IMR-90 (cell line): ENCODE measurements around the gene FRYL. TPM values are rescaled to one million over a fixed set of nuclear protein-coding genes. Genes with fewer than 3 reads are reported as not detected.
A peak's percentile ranks its signal among the peaks of the same experiment; 100 is the strongest.

Experiments used
- ATAC-seq: fragments of 200-7000 bp; cut with Tn5 transposase; 2 replicates; pipeline ENCODE4 v1.9.1; 2020; ENCODE audit warnings: low read depth, mild to moderate bottlenecking, moderate library complexity
- BruUV-seq: library from RNA; stranded (reverse); fragments of 400-500 nt; replicated peaks from 2 replicates; lab custom pipeline; 2021; lab: Mats Ljungman, UMichigan
- CTCF ChIA-PET: fragments of 300-600 bp; formaldehyde crosslinking; extraction: SDS; loops from one replicate; lab custom pipeline; 2021; ENCODE audit warnings: antibody characterized with exemption; lab: Yijun Ruan, JAX
- POLR2A ChIA-PET: fragments of 300-600 bp; sonication (Branson Sonifier 250); formaldehyde crosslinking; loops from one replicate; lab custom pipeline; 2022; ENCODE audit warnings: antibody characterized with exemption; ENCODE audit not compliant: unreplicated experiment; lab: Charles Lee
- DNase-seq: peaks from one replicate; pipeline ENCODE4 v3.0.0; 2013
- H2AFZ ChIP-seq: replicated peaks from 2 replicates; pipeline ENCODE3; 2013; ENCODE audit warnings: low read length, mild to moderate bottlenecking; ENCODE audit not compliant: poor library complexity
- H2AK5ac ChIP-seq: 2 replicates; pipeline ENCODE4 v1.6.1; 2013; ENCODE audit warnings: low read depth, low read length, inconsistent platforms
- H2AK9ac ChIP-seq: replicated peaks from 2 replicates; pipeline ENCODE3; 2013; ENCODE audit warnings: mild to moderate bottlenecking, low read depth, low read length, moderate library complexity; ENCODE audit not compliant: poor library complexity
- H2BK120ac ChIP-seq: 2 replicates; pipeline ENCODE4 v1.6.1; 2013; ENCODE audit warnings: low read depth, low read length, inconsistent platforms
- H2BK15ac ChIP-seq: 3 replicates; pipeline ENCODE4 v1.6.1; 2013; ENCODE audit warnings: low read depth, low read length, inconsistent platforms
- H2BK20ac ChIP-seq: 2 replicates; pipeline ENCODE4 v1.6.1; 2013; ENCODE audit warnings: low read depth, mild to moderate bottlenecking, inconsistent platforms, low read length, moderate library complexity
- H2BK5ac ChIP-seq: 2 replicates; pipeline ENCODE4 v1.6.1; 2013; ENCODE audit warnings: mild to moderate bottlenecking, low read depth, low read length, inconsistent platforms; ENCODE audit not compliant: poor library complexity, severe bottlenecking
- H3K14ac ChIP-seq: replicated peaks from 2 replicates; pipeline ENCODE4 v1.6.1; 2013; ENCODE audit warnings: low read depth, low read length, inconsistent platforms
- H3K18ac ChIP-seq: 2 replicates; pipeline ENCODE4 v1.6.1; 2013; ENCODE audit warnings: low read depth, low read length, control low read depth
- H3K23ac ChIP-seq: 2 replicates; pipeline ENCODE4 v1.6.1; 2013; ENCODE audit warnings: low read depth, low read length, inconsistent platforms
- H3K27ac ChIP-seq: 2 replicates; pipeline ENCODE4 v1.5.1; 2013; ENCODE audit warnings: mild to moderate bottlenecking, control low read depth, low read length; ENCODE audit not compliant: insufficient read depth
- H3K27me3 ChIP-seq: 2 replicates; pipeline ENCODE4 v1.6.1; 2013; ENCODE audit warnings: low read length; ENCODE audit not compliant: control insufficient read depth, insufficient read depth
- H3K36me3 ChIP-seq: 2 replicates; pipeline ENCODE4 v1.6.1; 2013; ENCODE audit warnings: low read length, mixed read lengths; ENCODE audit not compliant: control insufficient read depth, insufficient read depth
- H3K4ac ChIP-seq: 2 replicates; pipeline ENCODE4 v1.6.1; 2013; ENCODE audit warnings: low read depth, low read length, inconsistent platforms
- H3K4me1 ChIP-seq: 2 replicates; pipeline ENCODE4 v1.6.1; 2013; ENCODE audit warnings: low read length, mixed read lengths; ENCODE audit not compliant: control insufficient read depth, insufficient read depth
- H3K4me2 ChIP-seq: 2 replicates; pipeline ENCODE4 v1.6.1; 2013; ENCODE audit warnings: low read depth, mild to moderate bottlenecking, control low read depth, low read length, moderate library complexity
- H3K4me3 ChIP-seq: 2 replicates; pipeline ENCODE4 v1.5.1; 2013; ENCODE audit warnings: low read depth, mild to moderate bottlenecking, control low read depth, low read length, moderate library complexity; ENCODE audit not compliant: insufficient read depth
- H3K56ac ChIP-seq: 2 replicates; pipeline ENCODE4 v1.6.1; 2013; ENCODE audit warnings: low read length, inconsistent platforms; ENCODE audit not compliant: insufficient read depth; ENCODE audit errors: extremely low read depth
- H3K79me1 ChIP-seq, 2 experiments: 2 replicates each; pipeline ENCODE4 v1.6.1; 2013; ENCODE audit warnings: low read length in 2 of 2, inconsistent platforms in 1 of 2, low read depth in 1 of 2
- H3K9ac ChIP-seq: 2 replicates; pipeline ENCODE4 v1.6.1; 2013; ENCODE audit warnings: low read depth, low read length, control low read depth
- H3K9me1 ChIP-seq: 2 replicates; pipeline ENCODE4 v1.6.1; 2013; ENCODE audit warnings: low read length, inconsistent platforms; ENCODE audit not compliant: insufficient read depth
- H3K9me3 ChIP-seq: 2 replicates; pipeline ENCODE4 v1.6.1; 2013; ENCODE audit warnings: low read length; ENCODE audit not compliant: control insufficient read depth, insufficient read depth
- H4K20me1 ChIP-seq: 2 replicates; pipeline ENCODE4 v1.6.1; 2013; ENCODE audit warnings: low read length, inconsistent platforms; ENCODE audit not compliant: insufficient read depth
- H4K5ac ChIP-seq: 2 replicates; pipeline ENCODE4 v1.6.1; 2013; ENCODE audit warnings: mild to moderate bottlenecking, low read depth, low read length, control low read depth
- H4K8ac ChIP-seq, 2 experiments: 2 replicates each; pipeline ENCODE4 v1.6.1; 2013; ENCODE audit warnings: low read depth in 2 of 2, low read length in 2 of 2, control low read depth in 1 of 2, inconsistent platforms in 1 of 2
- H4K91ac ChIP-seq: 2 replicates; pipeline ENCODE4 v1.6.1; 2013; ENCODE audit warnings: low read depth, low read length, inconsistent platforms; ENCODE audit not compliant: insufficient read depth
- BHLHE40 ChIP-seq: fragments of 150-350 bp; IDR thresholded peaks from 2 replicates; pipeline ENCODE4 v1.6.1; 2016; ENCODE audit warnings: mild to moderate bottlenecking, low read depth, low read length
- CEBPB ChIP-seq: IDR thresholded peaks from 2 replicates; pipeline ENCODE4 v1.6.1; 2012; ENCODE audit warnings: low read depth, low read length, improper control_type of control experiment
- CHD1 ChIP-seq: IDR thresholded peaks from 2 replicates; pipeline ENCODE4 v1.6.1; 2012; ENCODE audit warnings: low read depth, low read length, improper control_type of control experiment
- CTCF ChIP-seq: conservative IDR thresholded peaks from 2 replicates; pipeline ENCODE4 v1.5.1; 2012; ENCODE audit warnings: mild to moderate bottlenecking, low read depth, low read length, improper control_type of control experiment
- ELK1 ChIP-seq: fragments of 150-350 bp; IDR thresholded peaks from 2 replicates; pipeline ENCODE4 v1.6.1; 2016; ENCODE audit warnings: low read depth, mild to moderate bottlenecking, low read length, moderate library complexity, borderline replicate concordance
- FOS ChIP-seq: fragments of 150-350 bp; IDR thresholded peaks from 2 replicates; pipeline ENCODE4 v1.6.1; 2016; ENCODE audit warnings: low read depth, low read length
- MAFK ChIP-seq: IDR thresholded peaks from 2 replicates; pipeline ENCODE4 v1.6.1; 2012; ENCODE audit warnings: low read depth, low read length, improper control_type of control experiment
- MAZ ChIP-seq: IDR thresholded peaks from 2 replicates; pipeline ENCODE4 v1.6.1; 2012; ENCODE audit warnings: low read depth, mild to moderate bottlenecking, low read length, improper control_type of control experiment, moderate library complexity, borderline replicate concordance
- MXI1 ChIP-seq: IDR thresholded peaks from 2 replicates; pipeline ENCODE4 v1.6.1; 2012; ENCODE audit warnings: low read depth, mild to moderate bottlenecking, low read length, moderate library complexity, borderline replicate concordance
- NFE2L2 ChIP-seq: fragments of 150-350 bp; IDR thresholded peaks from 2 replicates; pipeline ENCODE4 v1.6.1; 2016; ENCODE audit warnings: low read depth, mild to moderate bottlenecking, low read length
- POLR2A ChIP-seq: IDR thresholded peaks from 2 replicates; pipeline ENCODE4 v1.6.1; 2012; ENCODE audit warnings: mild to moderate bottlenecking, low read depth, low read length
- RAD21 ChIP-seq: IDR thresholded peaks from 2 replicates; pipeline ENCODE4 v1.6.1; 2012; ENCODE audit warnings: low read length, improper control_type of control experiment
- RCOR1 ChIP-seq: IDR thresholded peaks from 2 replicates; pipeline ENCODE4 v1.6.1; 2012; ENCODE audit warnings: mild to moderate bottlenecking, low read length, improper control_type of control experiment; ENCODE audit not compliant: insufficient replicate concordance
- RFX5 ChIP-seq: IDR thresholded peaks from 2 replicates; pipeline ENCODE4 v1.8.0; 2012; ENCODE audit warnings: low read depth, mild to moderate bottlenecking, low read length, moderate library complexity
- SMC3 ChIP-seq: fragments of 150-350 bp; IDR thresholded peaks from 2 replicates; pipeline ENCODE4 v1.6.1; 2016; ENCODE audit warnings: low read depth, mild to moderate bottlenecking, antibody characterized with exemption, low read length, moderate library complexity
- USF2 ChIP-seq: fragments of 150-350 bp; IDR thresholded peaks from 2 replicates; pipeline ENCODE4 v1.6.1; 2017; ENCODE audit warnings: mild to moderate bottlenecking, antibody characterized with exemption, low read length, low read depth
- dilution Hi-C: fragments of 300-500 bp; cut with HindIII; formaldehyde crosslinking; loops from one replicate; pipeline ENCODE4 v1.14.3; 2018; ENCODE audit warnings: low sequenced_read_pairs; ENCODE audit not compliant: unreplicated experiment
- in situ Hi-C: fragments of 300-500 bp; cut with MboI; formaldehyde crosslinking; loops from 3 replicates; pipeline ENCODE4 v1.14.3; 2019; ENCODE audit warnings: low sequenced_read_pairs, inconsistent platforms, mixed read lengths
- intact Hi-C: fragments of 100-400 bp; cut with micrococcal nuclease; formaldehyde crosslinking; loops from 2 replicates; pipeline ENCODE4 v1.10.0; 2022
- polyA plus RNA-seq, 3 experiments: library from polyadenylated mRNA; depleted of rRNA; stranded (reverse); fragments of >200 nt; gene quantifications; 2 replicates each; pipeline ENCODE4 v1.2.3, GENCODE V29; 2012; ENCODE audit warnings: low replicate concordance in 1 of 3
- total RNA-seq: library from RNA; depleted of rRNA; stranded (reverse); fragments of >200 nt; gene quantifications from 2 replicates; pipeline ENCODE4 v1.2.3, GENCODE V29; 2012

Gene FRYL
- total and polyA plus RNA-seq, 2 of the 4 experiments (the other 2 are of a cell fraction): 9.9 to 77.4 TPM

GRCh38 chr4:48742412-48742811 is 37.7 kb downstream of the FRYL start:
- Histone ChIP-seq H2BK20ac (no peak overlapping the region), H3K4me3 (no peak overlapping the region), H2AK5ac (no peak overlapping the region), H2BK5ac (no peak overlapping the region), H3K14ac (no peak overlapping the region), H4K20me1 (peaks cover 23% of the 10 kb centered on the region; the same call in 1 of the 2 replicates), H3K27ac (no peak overlapping the region), H4K5ac (no peak overlapping the region), H3K9me3 (no peaks in the 10 kb centered on the region), H3K56ac (no peak overlapping the region), H3K9me1 (peaks cover 4% of the 10 kb centered on the region; the same call in 1 of the 2 replicates), H2BK15ac (no peak overlapping the region), H4K91ac (no peak overlapping the region), H3K79me1 (peaks cover 21 to 54% of the 10 kb centered on the region in 2 experiments), H2AFZ (no peak overlapping the region), H3K27me3 (no peaks in the 10 kb centered on the region), H3K23ac (no peak overlapping the region), H2AK9ac (no peak overlapping the region), H3K9ac (no peak overlapping the region), H3K36me3 (no peaks in the 10 kb centered on the region), H3K4me1 (peaks cover 1% of the 10 kb centered on the region; the same call in 1 of the 2 replicates), H3K4me2 (no peak overlapping the region), H3K18ac (no peak overlapping the region), H3K4ac (no peak overlapping the region), H2BK120ac (no peak overlapping the region), H4K8ac (no peak overlapping the region)
- dilution Hi-C loops: no loop called here
- in situ Hi-C loops: loop anchor here (25.0 kb wide), 1 partner anchor 95 kb away; the partner anchor contains the start of gene OCIAD1
- TF ChIP-seq CHD1 (no peak), MXI1 (no peak), FOS (no peak), USF2 (no peak), MAZ (no peak), SMC3 (no peak), POLR2A (no peak), NFE2L2 (no peak), CTCF (no peak), CEBPB (no peak), MAFK (no peak), RFX5 (no peak), BHLHE40 (no peak), RCOR1 (no peak), RAD21 (no peak), ELK1 (no peak)
- BruUV-seq: no TSS peak
- intact Hi-C loops: no loop called here
- POLR2A ChIA-PET: no interaction called here
- ATAC-seq (peak; percentile 72), DNase-seq (peak; percentile 27)
- CTCF ChIA-PET: no interaction called here
